SK-N-MC (cell line): ENCODE results near the gene TUBB4B.

Source experiments
- EZH2 ChIP-seq: fragments of 200-600 bp; sonication (generic); IDR thresholded peaks from one replicate; pipeline ENCODE4 v1.6.1; 2017; ENCODE audit warnings: antibody characterized with exemption
- POLR2AphosphoS5 ChIP-seq: IDR thresholded peaks from 2 replicates; pipeline ENCODE4 v1.6.1; 2012; ENCODE audit warnings: mild to moderate bottlenecking, low read depth, low read length, borderline replicate concordance

DNA sequence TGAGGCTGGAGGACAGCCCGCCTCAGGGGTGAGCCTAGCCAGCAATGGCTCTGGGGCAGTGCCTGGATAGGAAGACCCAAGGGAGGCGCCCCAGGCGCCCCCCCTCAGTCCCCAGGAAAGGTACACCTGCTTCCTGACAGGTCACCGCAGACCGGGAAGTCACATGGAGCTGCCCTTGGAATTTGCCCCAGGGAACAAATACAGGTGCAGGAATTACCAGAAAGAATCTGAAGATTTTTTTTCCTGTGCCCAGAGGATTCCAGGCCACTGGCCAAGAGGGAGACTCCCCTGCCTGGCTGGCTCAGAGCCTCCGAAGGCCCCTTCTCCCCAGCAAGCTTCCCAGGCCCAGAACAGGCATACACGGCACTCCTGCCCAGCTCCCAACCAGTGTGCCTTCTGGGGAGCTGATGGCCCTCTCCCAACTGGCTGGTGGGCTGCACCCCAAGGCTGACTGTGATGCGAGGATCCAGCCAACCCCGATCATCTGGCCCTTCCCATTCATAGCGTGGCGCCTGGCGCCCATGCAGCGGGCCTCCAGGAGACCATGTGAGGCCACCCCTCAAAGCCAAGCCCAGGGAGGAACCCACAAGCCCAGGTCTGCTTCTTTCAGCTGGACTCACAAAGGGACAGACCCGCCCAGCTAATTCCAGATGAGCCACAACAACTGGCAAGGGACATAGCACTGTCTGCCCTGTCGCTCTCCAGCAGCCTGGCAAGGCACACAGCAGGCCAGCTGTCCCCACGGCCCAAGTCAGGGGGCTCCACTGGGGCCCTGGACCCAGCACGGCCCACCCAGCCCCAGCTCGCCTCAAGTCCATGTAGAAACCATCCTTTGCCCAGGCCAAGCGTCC, 42.8 kb upstream of the TUBB4B start:
- TF ChIP-seq EZH2 (no peak), POLR2AphosphoS5 (no peak)
